Neuronal stem cell (in vitro differentiated cells): ENCODE measurements around the gene RPP30.

Experiments used
- DNase-seq: peaks from one replicate; pipeline ENCODE4 v3.0.0-alpha.2; 2013; ENCODE audit warnings: low spot score
- H2AFZ ChIP-seq: one replicate; pipeline ENCODE4 v1.6.1; 2013; ENCODE audit warnings: mild to moderate bottlenecking, low read length, inconsistent platforms
- H2AK5ac ChIP-seq: 2 replicates; pipeline ENCODE4 v1.6.1; 2013; ENCODE audit warnings: low read depth, mild to moderate bottlenecking, inconsistent platforms, low read length, moderate library complexity, mixed read lengths
- H2BK120ac ChIP-seq: 2 replicates; pipeline ENCODE4 v1.6.1; 2013; ENCODE audit warnings: low read depth, mild to moderate bottlenecking, inconsistent platforms, low read length, moderate library complexity, mixed read lengths
- H2BK12ac ChIP-seq: one replicate; pipeline ENCODE4 v1.6.1; 2013; ENCODE audit warnings: low read length, inconsistent platforms
- H2BK15ac ChIP-seq: 2 replicates; pipeline ENCODE4 v1.6.1; 2013; ENCODE audit warnings: mild to moderate bottlenecking, low read length, inconsistent platforms, mixed read lengths
- H2BK5ac ChIP-seq: one replicate; pipeline ENCODE4 v1.6.1; 2013; ENCODE audit warnings: inconsistent platforms, mild to moderate bottlenecking, low read length, moderate library complexity
- H3K14ac ChIP-seq: one replicate; pipeline ENCODE4 v1.6.1; 2013; ENCODE audit warnings: low read length, inconsistent platforms
- H3K18ac ChIP-seq: 2 replicates; pipeline ENCODE4 v1.6.1; 2013; ENCODE audit warnings: low read length, inconsistent platforms
- H3K23ac ChIP-seq: 2 replicates; pipeline ENCODE4 v1.6.1; 2013; ENCODE audit warnings: low read depth, mild to moderate bottlenecking, mixed read lengths, low read length, inconsistent platforms; ENCODE audit not compliant: poor library complexity
- H3K27ac ChIP-seq: replicated peaks from 3 replicates; pipeline ENCODE4 v1.5.1; 2013; ENCODE audit warnings: low read length, inconsistent platforms
- H3K27me3 ChIP-seq, 3 experiments: 2 replicates each; pipeline ENCODE4 v1.6.1; 2013; ENCODE audit warnings: low read length in 3 of 3, mild to moderate bottlenecking in 2 of 3, inconsistent platforms in 1 of 3, low read depth in 1 of 3, mixed read lengths in 1 of 3, moderate library complexity in 1 of 3; ENCODE audit not compliant: control insufficient read depth in 3 of 3, insufficient read depth in 3 of 3
- H3K36me3 ChIP-seq, 2 donors: replicated peaks in 1 of 2; 2 replicates each; pipeline ENCODE4 v1.6.1; 2013; ENCODE audit warnings: low read length in 2 of 2; ENCODE audit not compliant: control insufficient read depth in 2 of 2, insufficient read depth in 2 of 2
- H3K4ac ChIP-seq: 2 replicates; pipeline ENCODE4 v1.6.1; 2013; ENCODE audit warnings: inconsistent platforms, mild to moderate bottlenecking, low read length, moderate library complexity
- H3K4me1 ChIP-seq, 2 donors: 1 replicate in 1 of 2; 2 replicates in 1 of 2; pipeline ENCODE4 v1.6.1; 2013; ENCODE audit warnings: low read length in 2 of 2, low read depth in 1 of 2; ENCODE audit not compliant: control insufficient read depth in 2 of 2, insufficient read depth in 1 of 2
- H3K4me2 ChIP-seq: one replicate; pipeline ENCODE4 v1.6.1; 2013; ENCODE audit warnings: mild to moderate bottlenecking, low read length, inconsistent platforms; ENCODE audit not compliant: insufficient read depth, poor library complexity, severe bottlenecking
- H3K4me3 ChIP-seq, 2 donors: 2 replicates each; pipeline ENCODE4 v1.5.1; 2013; ENCODE audit warnings: low read length in 2 of 2, mild to moderate bottlenecking in 2 of 2, inconsistent platforms in 1 of 2, moderate library complexity in 1 of 2
- H3K79me1 ChIP-seq: one replicate; pipeline ENCODE4 v1.6.1; 2013; ENCODE audit warnings: low read depth, mild to moderate bottlenecking, inconsistent platforms, low read length, moderate library complexity
- H3K9ac ChIP-seq: one replicate; pipeline ENCODE4 v1.6.1; 2013; ENCODE audit warnings: mild to moderate bottlenecking, low read depth, low read length, inconsistent platforms; ENCODE audit not compliant: poor library complexity
- H3K9me3 ChIP-seq, 2 donors: replicated peaks in 1 of 2; 2 replicates each; pipeline versions ENCODE3 to v1.6.1; 2013; ENCODE audit warnings: low read length in 2 of 2, mild to moderate bottlenecking in 2 of 2, inconsistent platforms in 1 of 2, low read depth in 1 of 2, mixed read lengths in 1 of 2, moderate library complexity in 1 of 2; ENCODE audit not compliant: control insufficient read depth in 2 of 2, insufficient read depth in 1 of 2
- H4K8ac ChIP-seq: one replicate; pipeline ENCODE4 v1.6.1; 2013; ENCODE audit warnings: low read depth, mild to moderate bottlenecking, inconsistent platforms, low read length, moderate library complexity
- H4K91ac ChIP-seq: one replicate; pipeline ENCODE4 v1.6.1; 2013; ENCODE audit warnings: low read length, low read depth, mild to moderate bottlenecking, inconsistent platforms; ENCODE audit not compliant: poor library complexity
- WGBS, 2 donors: extraction: QIAGEN DNeasy Blood & Tissue Kit; methylation state at CpG; one replicate each; pipeline ENCODE4 v1.1.7; 2013; ENCODE audit warnings: missing lambda C conversion rate in 2 of 2, mixed read lengths in 1 of 2; ENCODE audit not compliant: insufficient read length in 2 of 2, insufficient replicate concordance in 1 of 2; ENCODE audit errors: extremely low coverage in 2 of 2; 5-methylcytosine and 5-hydroxymethylcytosine counted together

RPP30 gene

GRCh38 chr10:90905925-90906324 lies 34.2 kb downstream of the RPP30 start:
- no peak overlapping the region for H2BK15ac ChIP-seq
- H3K18ac ChIP-seq: no peak overlapping the region
- H3K9me3 ChIP-seq: peaks cover 0 to 2% of the 10 kb centered on the region in 2 donors
- no peaks in the 10 kb centered on the region for H3K27me3 ChIP-seq
- no peak overlapping the region for H2AK5ac ChIP-seq
- DNase-seq: no peak
- H4K91ac ChIP-seq: no peak overlapping the region
- no peak overlapping the region for H2BK12ac ChIP-seq
- H3K9ac ChIP-seq: no peak overlapping the region
- H2BK5ac ChIP-seq: no peak overlapping the region
- no peaks in the 10 kb centered on the region for H3K79me1 ChIP-seq
- no peak overlapping the region for H3K4me2 ChIP-seq
- no peak overlapping the region for H3K4me3 ChIP-seq
- no peak overlapping the region for H4K8ac ChIP-seq
- no peak overlapping the region for H3K23ac ChIP-seq
- H3K14ac ChIP-seq: no peak overlapping the region
- H2AFZ ChIP-seq: no peak overlapping the region
- peaks cover 4 to 59% of the 10 kb centered on the region in 2 donors for H3K36me3 ChIP-seq
- H2BK120ac ChIP-seq: no peak overlapping the region
- H3K4ac ChIP-seq: no peak overlapping the region
- WGBS, 2 donors: no CpG with 5 or more reads among the region's 1 CpG
- no peaks in the 10 kb centered on the region for H3K4me1 ChIP-seq
- H3K27ac ChIP-seq: no peak overlapping the region

- H3K79me1 ChIP-seq: no peaks in the 10 kb centered on the region
- no peak overlapping the region for H4K91ac ChIP-seq
- no peak overlapping the region for H3K27ac ChIP-seq
- H2AK5ac ChIP-seq: no peak overlapping the region
- H3K4ac ChIP-seq: no peak overlapping the region
- H3K4me3 ChIP-seq: no peak overlapping the region
- no peak overlapping the region for H2BK12ac ChIP-seq
- no peak for DNase-seq
- peaks cover 4 to 52% of the 10 kb centered on the region in 2 donors for H3K36me3 ChIP-seq
- no peak overlapping the region for H3K4me2 ChIP-seq
- H3K9ac ChIP-seq: no peak overlapping the region
- H2BK5ac ChIP-seq: no peak overlapping the region
- H3K27me3 ChIP-seq: no peaks in the 10 kb centered on the region
- no peak overlapping the region for H2BK120ac ChIP-seq
- H2AFZ ChIP-seq: no peak overlapping the region
- H4K8ac ChIP-seq: no peak overlapping the region
- no peaks in the 10 kb centered on the region for H3K4me1 ChIP-seq
- no peak overlapping the region for H3K23ac ChIP-seq
- no peak overlapping the region for H2BK15ac ChIP-seq
- WGBS, 2 donors: no CpG with 5 or more reads among the region's 1 CpG
- H3K18ac ChIP-seq: no peak overlapping the region
- no peak overlapping the region for H3K14ac ChIP-seq
- H3K9me3 ChIP-seq: peaks cover 0 to 2% of the 10 kb centered on the region in 2 donors
These were observed 34.8 kb downstream of the RPP30 start for GRCh38 chr10:90906596-90906995.

GRCh38 chr10:90911133-90912051 lies 39.6 kb downstream of the RPP30 start:
- Histone ChIP-seq H2AK5ac (no peak overlapping the region), H3K27ac (no peak overlapping the region), H3K4ac (no peak overlapping the region), H3K18ac (no peak overlapping the region), H4K91ac (no peak overlapping the region), H3K79me1 (no peaks in the 10 kb centered on the region), H3K23ac (no peak overlapping the region), H3K36me3 (peaks cover 2 to 8% of the 10 kb centered on the region in 2 donors), H4K8ac (no peak overlapping the region), H3K4me2 (no peak overlapping the region), H2BK5ac (no peak overlapping the region), H2BK12ac (no peak overlapping the region), H3K27me3 (no peaks in the 10 kb centered on the region), H2BK15ac (no peak overlapping the region), H3K4me1 (peaks cover 0 to 5% of the 10 kb centered on the region in 2 donors), H3K14ac (no peak overlapping the region), H2AFZ (peak overlapping the region; percentile 71), H3K9me3 (peaks cover 2 to 3% of the 10 kb centered on the region in 2 donors), H3K9ac (no peak overlapping the region), H3K4me3 (no peak overlapping the region), H2BK120ac (no peak overlapping the region)
- WGBS, 2 donors: no CpG with 5 or more reads among the region's 12 CpGs
- peak; percentile 72 for DNase-seq

- Histone ChIP-seq H3K27me3 (no peaks in the 10 kb centered on the region), H3K9me3 (peaks cover 2 to 3% of the 10 kb centered on the region in 2 donors), H4K8ac (no peak overlapping the region), H3K23ac (no peak overlapping the region), H3K79me1 (no peaks in the 10 kb centered on the region), H2AK5ac (no peak overlapping the region), H3K9ac (no peak overlapping the region), H3K4me1 (peaks cover 0 to 5% of the 10 kb centered on the region in 2 donors), H3K18ac (no peak overlapping the region), H2BK15ac (no peak overlapping the region), H3K27ac (no peak overlapping the region), H3K4me3 (no peak overlapping the region), H3K14ac (no peak overlapping the region), H3K36me3 (peaks cover 0 to 7% of the 10 kb centered on the region in 2 donors), H2AFZ (peak overlapping the region; percentile 71), H4K91ac (no peak overlapping the region), H2BK120ac (no peak overlapping the region), H2BK5ac (no peak overlapping the region), H2BK12ac (no peak overlapping the region), H3K4me2 (no peak overlapping the region), H3K4ac (no peak overlapping the region)
- DNase-seq: no peak
- no CpG with 5 or more reads among the region's 4 CpGs for WGBS, 2 donors
These were observed 40.4 kb downstream of the RPP30 start for GRCh38 chr10:90912174-90912573.
